NCI-H187 (cell line): ENCODE data around the gene LIN28A.

ENCODE experiments used
- DNase-seq, 2 experiments: peaks; one replicate each; lab custom pipeline; 2025; lab: John Stamatoyannopoulos, UW

LIN28A gene

DNA sequence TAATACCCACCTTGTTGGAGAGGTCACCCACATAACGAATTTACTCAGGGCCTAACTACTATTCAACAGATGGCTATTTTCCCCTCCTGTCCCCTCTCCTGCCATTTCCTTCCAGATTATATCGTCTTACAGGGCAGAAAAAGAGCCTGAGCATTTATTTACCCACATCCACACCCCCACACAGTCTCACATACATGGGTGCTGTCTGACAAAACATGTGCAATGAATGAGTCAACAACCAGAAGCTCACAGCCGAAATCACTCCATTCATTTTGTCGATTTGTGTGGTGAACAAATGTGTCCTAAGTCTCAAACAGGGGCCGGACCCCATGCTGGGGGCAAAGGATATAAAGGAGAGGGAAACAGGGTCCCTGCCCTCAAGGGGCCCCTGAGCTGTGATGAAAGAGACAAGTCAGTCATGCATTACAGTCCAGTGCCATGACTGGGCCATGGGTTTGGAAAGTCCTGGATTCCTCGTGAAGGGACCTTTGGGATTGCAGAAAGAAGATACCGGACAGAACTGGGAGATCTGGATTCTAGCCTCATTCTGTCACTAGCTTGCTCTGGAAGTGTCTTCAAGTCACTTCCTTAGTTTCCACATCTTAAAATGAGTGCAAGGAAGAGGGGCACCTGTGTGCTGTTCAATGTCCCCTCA, 21.7 kb upstream of the LIN28A start:
- DNase-seq = no peak

- no peak for DNase-seq
Observed at GRCh38 chr1:26389604-26390247, 20.9 kb upstream of the LIN28A start.

- DNase-seq = no peak
Observed at GRCh38 chr1:26391450-26391849, 19.2 kb upstream of the LIN28A start.

- DNase-seq = no peak
Observed at GRCh38 chr1:26395754-26396153, 14.9 kb upstream of the LIN28A start.

- no peak for DNase-seq
Observed at GRCh38 chr1:26399034-26399433, 11.6 kb upstream of the LIN28A start.

DNA sequence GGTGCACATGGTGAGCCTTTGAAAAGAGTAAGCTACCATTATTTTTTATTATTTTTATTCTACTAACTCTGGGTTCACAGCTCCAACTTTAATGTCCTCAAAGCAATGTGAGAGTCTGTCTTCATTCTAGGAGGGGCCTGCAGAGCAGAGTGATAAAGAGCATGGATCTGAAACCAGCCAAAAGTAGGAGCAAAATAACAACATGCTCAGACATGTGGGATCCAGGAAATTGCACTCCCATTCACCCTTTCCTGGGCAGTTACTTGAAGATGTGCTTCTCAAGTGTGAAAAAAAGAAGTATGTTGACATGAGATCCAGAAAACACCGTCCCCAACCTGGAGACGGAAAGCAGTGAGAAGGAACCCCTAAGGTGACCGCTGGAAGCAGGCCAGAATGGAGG, 8.7 kb upstream of the LIN28A start:
- DNase-seq = no peak

- DNase-seq = no peak
Observed at GRCh38 chr1:26403656-26404055, 7.0 kb upstream of the LIN28A start.

DNA sequence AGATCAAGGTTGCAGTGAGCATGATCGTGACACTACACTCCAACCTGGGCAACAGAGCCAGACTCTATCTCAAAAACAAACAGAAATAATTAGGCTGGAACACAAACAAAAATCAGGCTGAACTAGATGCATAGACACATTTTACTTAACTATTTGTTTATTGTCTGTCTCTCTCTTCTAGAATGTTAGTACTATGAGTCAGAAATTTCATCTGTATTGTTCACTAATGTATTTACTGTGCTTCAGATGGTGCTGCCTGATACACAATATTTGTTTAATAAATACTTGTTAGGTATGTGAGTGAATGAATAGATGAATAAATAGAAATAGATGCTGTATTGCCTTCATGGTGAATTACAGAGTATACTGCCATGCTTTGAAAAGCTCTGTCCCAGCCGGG, 6.0 kb upstream of the LIN28A start:
- no peak for DNase-seq

DNA sequence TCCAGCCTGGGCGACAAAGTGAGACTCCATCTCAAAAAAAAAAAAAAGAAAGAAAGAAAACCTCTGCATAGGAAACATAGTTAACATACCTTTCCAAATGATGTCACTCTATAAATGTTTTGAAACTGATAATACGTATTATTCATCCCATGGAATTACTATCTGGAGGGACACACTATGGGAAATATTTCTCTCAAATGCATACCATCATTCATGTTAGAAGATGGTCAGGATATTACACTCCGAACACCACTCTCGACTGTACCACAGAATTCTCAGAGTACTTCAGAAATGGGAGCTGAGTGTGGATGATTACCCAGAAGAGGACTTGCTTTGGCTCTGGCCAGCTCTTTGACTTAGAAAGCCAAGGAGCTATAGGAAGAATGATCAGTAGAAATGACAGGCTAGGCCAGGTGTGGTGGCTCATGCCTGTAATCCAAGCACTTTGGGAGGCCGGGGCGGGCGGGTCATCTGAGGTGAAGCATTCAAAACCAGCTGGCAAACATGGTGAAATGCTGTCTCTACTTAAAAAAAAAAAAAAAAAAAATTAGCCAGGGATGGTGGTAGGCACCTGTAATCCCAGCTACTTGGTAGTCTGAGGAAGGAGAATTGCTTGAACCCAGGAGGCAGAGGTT, 5.2 kb upstream of the LIN28A start:
- DNase-seq = no peak

DNA sequence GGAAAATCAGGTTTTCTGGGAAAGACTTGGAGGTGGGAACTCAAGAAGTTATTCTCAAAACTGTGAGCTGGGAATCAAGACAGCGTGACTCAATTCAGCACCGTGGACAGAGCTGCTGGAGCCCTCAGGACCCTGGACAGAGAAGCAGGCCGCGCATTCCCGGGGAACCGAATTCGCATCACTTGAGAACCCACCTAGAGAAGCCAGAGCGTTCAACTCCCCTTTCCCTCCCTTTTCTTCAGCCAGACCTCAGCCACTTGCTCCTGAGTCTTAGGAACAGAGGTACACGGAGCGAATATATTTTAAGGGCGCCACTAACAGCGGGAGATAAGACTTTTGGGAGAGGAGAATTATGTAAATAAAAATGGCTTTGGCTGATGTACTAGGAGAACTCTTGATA, 2.0 kb upstream of the LIN28A start:
- DNase-seq = no peak

GRCh38 chr1:26409191-26409807, 1.3 kb upstream of the LIN28A start:
- no peak for DNase-seq

- DNase-seq = no peak
Observed at GRCh38 chr1:26411624-26412074, 1.0 kb downstream of the LIN28A start.

GRCh38 chr1:26412180-26412840, 1.7 kb downstream of the LIN28A start:
- no peak for DNase-seq

DNA sequence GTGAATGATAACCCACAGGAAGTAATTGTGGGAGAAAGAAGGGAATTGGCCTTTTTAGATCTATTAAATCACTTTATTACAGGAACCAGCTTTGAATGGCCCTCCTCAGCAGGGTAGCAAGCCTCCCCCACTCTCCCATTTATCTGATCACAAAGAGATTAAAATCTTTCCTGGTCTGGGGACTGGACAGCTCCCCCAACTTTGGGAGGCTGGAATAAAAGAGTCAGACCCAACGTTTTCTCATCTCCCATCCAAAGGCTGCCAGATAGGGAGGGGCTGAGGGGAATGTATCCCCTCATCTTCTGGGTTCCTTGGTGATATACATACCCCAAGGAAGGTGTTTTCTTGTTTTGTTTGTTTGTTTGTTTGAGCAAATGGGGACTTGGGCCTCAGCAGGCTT, 2.4 kb downstream of the LIN28A start:
- DNase-seq = no peak

DNA sequence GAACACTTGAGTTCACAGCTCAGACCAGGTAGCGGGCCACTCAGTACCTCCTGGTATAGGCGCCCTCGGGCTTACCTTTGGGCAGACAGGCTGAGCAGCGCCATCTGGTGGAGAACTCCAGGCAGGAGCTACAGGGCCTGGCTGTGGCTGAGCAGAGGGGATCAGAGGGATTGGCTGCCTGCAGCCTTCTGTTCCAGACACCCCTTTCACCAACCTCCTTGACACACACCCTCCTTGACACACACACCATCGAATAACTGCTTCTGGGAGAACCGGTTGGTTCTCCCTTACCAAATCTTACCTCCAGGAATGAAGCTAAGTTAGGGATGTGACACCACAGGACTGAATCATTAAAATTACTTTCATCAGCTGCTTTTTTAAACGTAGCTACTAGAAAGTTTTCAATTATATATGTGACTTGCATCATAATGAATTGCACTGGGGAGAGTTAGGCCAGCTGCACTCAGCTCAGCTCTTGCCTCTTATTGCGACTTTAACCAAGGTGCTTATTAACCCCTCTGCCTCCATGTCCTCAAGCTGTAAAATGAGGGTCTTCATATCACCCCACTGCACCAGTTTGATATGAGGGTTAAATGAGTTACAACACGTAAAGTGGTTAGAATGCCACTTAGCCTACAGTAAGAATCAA, 6.6 kb downstream of the LIN28A start:
- peak in 1 of 2 experiments; percentile 49 for DNase-seq

GRCh38 chr1:26418865-26419349, 8.3 kb downstream of the LIN28A start:
- no peak for DNase-seq

DNA sequence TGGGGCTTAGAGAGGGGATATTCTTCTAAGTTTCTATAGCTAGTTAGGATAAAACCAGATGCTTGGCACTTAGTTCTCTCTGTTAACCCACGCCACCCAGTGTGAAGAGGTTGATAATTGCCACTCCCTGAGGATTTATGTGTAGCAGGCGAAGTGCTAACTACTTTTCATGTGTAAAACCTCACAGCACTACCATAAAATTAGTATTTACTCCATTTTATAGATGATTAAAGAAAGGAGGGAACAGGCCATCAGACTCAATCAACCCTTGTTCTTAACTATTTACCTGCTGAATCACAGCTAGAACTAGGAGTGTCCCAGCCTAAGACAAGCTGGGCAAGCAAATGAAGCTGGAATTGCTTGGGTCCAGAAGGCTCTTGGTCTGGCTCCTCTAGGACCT, 8.9 kb downstream of the LIN28A start:
- no peak for DNase-seq

DNA sequence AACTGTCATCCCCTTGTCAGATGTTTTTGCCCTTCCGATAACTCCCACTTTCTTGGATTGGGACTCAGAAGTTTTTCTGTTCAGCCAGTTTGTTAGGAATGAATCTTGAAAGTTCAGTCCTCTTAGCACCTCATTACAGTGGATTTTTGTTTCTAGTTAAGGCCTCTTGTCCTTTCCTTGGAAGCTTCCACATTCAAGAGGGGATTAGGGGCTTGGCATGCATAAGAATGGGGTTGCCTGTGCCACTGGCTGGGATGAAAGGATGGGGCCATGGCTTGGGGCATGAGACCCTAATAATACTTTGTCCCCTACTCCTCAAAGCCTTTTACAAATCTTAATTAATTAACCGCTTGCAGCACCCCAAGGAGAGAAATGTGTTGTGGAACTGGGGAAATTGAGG, 19.1 kb downstream of the LIN28A start:
- DNase-seq = no peak

- peak; percentile 98 for DNase-seq
Observed at GRCh38 chr1:26431979-26432695, 21.5 kb downstream of the LIN28A start, which contains the start of gene DHDDS. Gene DHDDS, plus strand, starts transcription at chr1:26432321. Its CDS starts 625 bp downstream, at chr1:26432946.

GRCh38 chr1:26432793-26433192, 22.2 kb downstream of the LIN28A start:
- no peak for DNase-seq

DNA sequence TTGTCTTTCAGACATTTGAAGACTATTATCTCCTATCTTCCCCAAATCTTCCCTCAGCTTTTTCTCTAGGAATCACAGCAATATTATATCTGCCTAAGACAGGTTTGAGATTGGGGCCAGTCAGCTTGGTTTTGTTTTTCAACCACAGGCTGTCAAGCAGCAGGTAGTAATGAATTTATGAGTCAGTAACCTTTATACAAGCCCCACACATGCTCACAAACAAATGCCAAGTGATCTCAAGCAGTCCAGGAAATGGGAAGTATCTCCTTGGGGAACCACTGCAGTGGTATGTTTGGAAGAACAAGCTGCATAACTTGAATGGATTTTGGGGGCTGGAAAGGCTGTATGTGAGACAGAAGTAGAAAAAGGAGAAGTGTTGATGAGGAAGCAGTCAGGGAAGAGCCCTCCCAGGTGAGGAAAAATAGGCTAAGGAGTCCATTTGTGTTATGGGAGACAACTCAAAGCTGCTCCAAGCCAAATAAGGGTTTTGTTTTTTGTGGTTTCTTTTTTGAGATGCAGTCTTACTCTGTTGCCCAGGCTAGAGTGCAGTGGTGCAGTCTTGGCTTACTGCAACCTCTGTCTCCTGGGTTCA, 23.6 kb downstream of the LIN28A start:
- DNase-seq = no peak
